Measurements from ENCODE around the gene PLAGL2. TPM values are rescaled to one million over a fixed set of nuclear protein-coding genes. Genes with fewer than 3 reads are reported as not detected.

PLAGL2 gene
- total RNA-seq, 1 experiment from 2014 or later = 21.4 TPM

- TF ChIP-seq ARID4B (CRISPR knock-in tag; IDR thresholded peaks at IDR 0.05; ENCODE audit: borderline replicate concordance) = no peak
- no peak for TF ChIP-seq OVOL2 (CRISPR knock-in tag; IDR thresholded peaks at IDR 0.05; ENCODE audit: borderline replicate concordance)
- TF ChIP-seq KAT7 (CRISPR knock-in tag; IDR thresholded peaks at IDR 0.05; ENCODE audit: borderline replicate concordance) = no peak
- no peak for TF ChIP-seq GABPB1 (CRISPR knock-in tag; IDR thresholded peaks at IDR 0.05)
- TF ChIP-seq ELF4 (CRISPR knock-in tag; IDR thresholded peaks at IDR 0.05; ENCODE audit: low read depth) = no peak
- TF ChIP-seq ZNF396 (CRISPR knock-in tag; IDR thresholded peaks at IDR 0.05; ENCODE audit: borderline replicate concordance) = no peak
- TF ChIP-seq MAX (CRISPR knock-in tag; IDR thresholded peaks at IDR 0.05) = no peak
- no peak for TF ChIP-seq ESRRA (CRISPR knock-in tag; IDR thresholded peaks at IDR 0.05; ENCODE audit: borderline replicate concordance)
Observed at GRCh38 chr20:32244959-32245358, 37.4 kb upstream of the PLAGL2 start (continued).

GRCh38 chr20:32244150-32244823 lies 36.7 kb upstream of the PLAGL2 start:
- H3K9me3 Mint-ChIP-seq = no peaks in the 10 kb centered on the region
- ChIA-PET CTCF (no interaction called here), POLR2A (no interaction called here)
- DNase-seq (ENCODE audit: low spot score) (no peak), ATAC-seq (no peak)
- H3K27me3 Mint-ChIP-seq (ENCODE audit: low read depth) = no peaks in the 10 kb centered on the region
- no peak overlapping the region; the same call in 1 of the 2 replicates for H3K27ac Mint-ChIP-seq
- H3K4me3 Mint-ChIP-seq = no peak overlapping the region
- H3K36me3 Mint-ChIP-seq = no peaks in the 10 kb centered on the region
- H3K4me1 Mint-ChIP-seq = peaks cover 11% of the 10 kb centered on the region
- TF ChIP-seq FOXJ3 (CRISPR knock-in tag; IDR thresholded peaks at IDR 0.05; ENCODE audit: borderline replicate concordance) (no peak), ZNF512 (CRISPR knock-in tag; IDR thresholded peaks at IDR 0.05; ENCODE audit: borderline replicate concordance) (no peak), TEAD4 (CRISPR knock-in tag; IDR thresholded peaks at IDR 0.05) (no peak), USF1 (CRISPR knock-in tag; IDR thresholded peaks at IDR 0.05) (no peak)

- no peak for ATAC-seq
- CTCF ChIA-PET = no interaction called here
- no peaks in the 10 kb centered on the region for H3K27me3 Mint-ChIP-seq (ENCODE audit: low read depth)
- no peak overlapping the region for H3K4me3 Mint-ChIP-seq
- no peak for DNase-seq (ENCODE audit: low spot score)
- POLR2A ChIA-PET = interaction anchor here (0.6 kb wide), 1 partner anchor 17 kb away, joined by 4 read pairs; no protein-coding TSS in a partner anchor
- H3K4me1 Mint-ChIP-seq = peaks cover 15% of the 10 kb centered on the region
- no peaks in the 10 kb centered on the region for H3K36me3 Mint-ChIP-seq
- no peak for TF ChIP-seq JUN (CRISPR knock-in tag; IDR thresholded peaks at IDR 0.05)
- H3K9me3 Mint-ChIP-seq = no peaks in the 10 kb centered on the region
- H3K27ac Mint-ChIP-seq = no peak overlapping the region
Observed at GRCh38 chr20:32241807-32242206, 34.3 kb upstream of the PLAGL2 start.

- DNase-seq (ENCODE audit: low spot score) (peak; percentile 25), ATAC-seq (no peak)
- H3K36me3 Mint-ChIP-seq = peaks cover 6% of the 10 kb centered on the region
- H3K9me3 Mint-ChIP-seq = no peaks in the 10 kb centered on the region
- TF ChIP-seq USF2 (CRISPR knock-in tag; IDR thresholded peaks at IDR 0.05) = no peak
- no peak for TF ChIP-seq GRHL2 (CRISPR knock-in tag; IDR thresholded peaks at IDR 0.05; ENCODE audit: insufficient replicate concordance, severe bottlenecking)
- TF ChIP-seq ZNF423 (CRISPR knock-in tag; IDR thresholded peaks at IDR 0.05) = peak; percentile 85
- H3K27ac Mint-ChIP-seq = no peak overlapping the region
- no peaks in the 10 kb centered on the region for H3K27me3 Mint-ChIP-seq (ENCODE audit: low read depth)
- H3K4me1 Mint-ChIP-seq = peaks cover 15% of the 10 kb centered on the region
- ChIA-PET POLR2A (no interaction called here), CTCF (interaction anchor here (0.6 kb wide), 1 partner anchor 217 kb away, joined by 3 read pairs; no protein-coding TSS in a partner anchor)
- H3K4me3 Mint-ChIP-seq = no peak overlapping the region
Observed at GRCh38 chr20:32240205-32240604, 32.7 kb upstream of the PLAGL2 start.
